ENCODE results near the gene ZNF787. TPM values are rescaled to one million over a fixed set of nuclear protein-coding genes. Genes with fewer than 3 reads are reported as not detected.

ZNF787 gene
- total RNA-seq, 4 donors from 2014 or later: 7.8 to 21.3 (median 14.2) TPM

GRCh38 chr19:56103027-56103614, 18.0 kb downstream of the ZNF787 start:
- Histone ChIP-seq H3K4me3 (replicated peaks in 1 of 3) (no peak overlapping the region), H3K27me3 (no peaks in the 10 kb centered on the region), H3K4me1 (peaks cover 18 to 36% of the 10 kb centered on the region in 2 donors), H3K27ac (no peak overlapping the region), H3K36me3 (peaks cover 9 to 12% of the 10 kb centered on the region in 2 donors), H3K9me3 (no peaks in the 10 kb centered on the region)
- intact Hi-C loops (cut with DNase I): loop anchor here (5.0 kb wide), 1 partner anchor 69 kb away; no protein-coding TSS in a partner anchor
- TF ChIP-seq CTCF (IDR thresholded peaks at IDR 0.05) (no peak), POLR2A (IDR thresholded peaks at IDR 0.05) (no peak)
- DNase-seq: no peak
- WGBS, 2 donors: 78 to 85% methylated on average over 12 to 20 of the region's 20 CpGs

GRCh38 chr19:56101746-56102535, 19.2 kb downstream of the ZNF787 start:
- peaks cover 14 to 25% of the 10 kb centered on the region in 2 donors for H3K4me1 ChIP-seq
- no peak for DNase-seq

GRCh38 chr19:56101095-56101494, 20.0 kb downstream of the ZNF787 start:
- no peaks in the 10 kb centered on the region for H3K27me3 ChIP-seq
- H3K4me1 ChIP-seq: peaks cover 13 to 17% of the 10 kb centered on the region in 2 donors
- H3K9me3 ChIP-seq: no peaks in the 10 kb centered on the region
- H3K27ac ChIP-seq: no peak overlapping the region
- intact Hi-C loops (cut with DNase I): loop anchor here (5.0 kb wide), 1 partner anchor 71 kb away; no protein-coding TSS in a partner anchor
- peaks cover 9 to 12% of the 10 kb centered on the region in 2 donors for H3K36me3 ChIP-seq
- TF ChIP-seq POLR2A (IDR thresholded peaks at IDR 0.05): no peak
- no peak for TF ChIP-seq CTCF (IDR thresholded peaks at IDR 0.05)
- no peak for DNase-seq
- 89 to 94% methylated on average over 18 to 25 of the region's 25 CpGs for WGBS, 2 donors
- H3K4me3 ChIP-seq (replicated peaks in 1 of 3): no peak overlapping the region

More at GRCh38 chr19:56101746-56102535, 19.2 kb downstream of the ZNF787 start:
- no peaks in the 10 kb centered on the region for H3K9me3 ChIP-seq
- no peak for TF ChIP-seq POLR2A (IDR thresholded peaks at IDR 0.05)
- TF ChIP-seq CTCF (IDR thresholded peaks at IDR 0.05): no peak
- H3K27ac ChIP-seq: no peak overlapping the region
- H3K4me3 ChIP-seq (replicated peaks in 1 of 3): no peak overlapping the region
- H3K36me3 ChIP-seq: peaks cover 9 to 12% of the 10 kb centered on the region in 2 donors
- no peaks in the 10 kb centered on the region for H3K27me3 ChIP-seq
- 86 to 93% methylated on average over 24 to 33 of the region's 34 CpGs for WGBS, 2 donors
- intact Hi-C loops (cut with DNase I): loop anchor here (5.0 kb wide), 1 partner anchor 70 kb away; no protein-coding TSS in a partner anchor

GRCh38 chr19:56099638-56100539, 21.2 kb downstream of the ZNF787 start:
- Histone ChIP-seq H3K36me3 (peaks cover 9 to 12% of the 10 kb centered on the region in 2 donors), H3K4me3 (replicated peaks in 1 of 3) (no peak overlapping the region), H3K9me3 (no peaks in the 10 kb centered on the region), H3K27me3 (no peaks in the 10 kb centered on the region), H3K27ac (no peak overlapping the region), H3K4me1 (peaks cover 4 to 5% of the 10 kb centered on the region in 2 donors)
- DNase-seq: no peak
- 94% methylated on average over 30 of the region's 31 CpGs for WGBS, 2 donors
- TF ChIP-seq CTCF (IDR thresholded peaks at IDR 0.05) (no peak), POLR2A (IDR thresholded peaks at IDR 0.05) (no peak)
- intact Hi-C loops (cut with DNase I): loop anchor here (5.0 kb wide), 1 partner anchor 72 kb away; no protein-coding TSS in a partner anchor

Measured in thyroid gland (tissue), 4 donors.